B cell (primary cell): Measurements from ENCODE around the gene RPL39L. TPM values are rescaled to one million over a fixed set of nuclear protein-coding genes. Genes with fewer than 3 reads are reported as not detected.

Source experiments
- ATAC-seq: fragments of 200-7000 bp; cut with Tn5 transposase; one replicate; pipeline ENCODE4 v1.10.0; 2021; ENCODE audit warnings: low read depth, mild to moderate bottlenecking, moderate number of reproducible peaks, moderate library complexity
- CTCF ChIA-PET: fragments of 350-600 bp; sonication (Branson Sonifier 250); formaldehyde crosslinking; loops from one replicate; lab custom pipeline; 2021; ENCODE audit warnings: antibody characterized with exemption, inconsistent platforms; lab: Charles Lee
- POLR2A ChIA-PET: fragments of 350-600 bp; sonication (Branson Sonifier 250); formaldehyde crosslinking; loops from one replicate; lab custom pipeline; 2021; ENCODE audit warnings: antibody characterized with exemption; lab: Charles Lee
- DNase-seq: peaks from one replicate; pipeline ENCODE4 v3.0.0; 2013
- H2AFZ ChIP-seq: 2 replicates; pipeline ENCODE4 v1.6.1; 2012; ENCODE audit warnings: mild to moderate bottlenecking, low read depth, low read length; ENCODE audit not compliant: insufficient read depth, poor library complexity, severe bottlenecking
- H3K27ac ChIP-seq, 2 donors: 1 replicate in 1 of 2; 2 replicates in 1 of 2; pipeline ENCODE4 v1.5.1; 2012 to 2013; ENCODE audit warnings: low read length in 2 of 2, mild to moderate bottlenecking in 2 of 2, moderate library complexity in 1 of 2
- H3K27me3 ChIP-seq, 4 experiments: fragments of 200-600 bp in 1 of 4; sonication (generic) in 1 of 4; replicated peaks in 1 of 4; 1 replicate in 2 of 4; 2 replicates in 2 of 4; pipeline versions ENCODE4 v1.6.1 to v1.7.0; 2013 to 2016; ENCODE audit warnings: low read length in 3 of 4, mild to moderate bottlenecking in 2 of 4, mixed read lengths in 1 of 4, moderate library complexity in 1 of 4; ENCODE audit not compliant: insufficient read depth in 4 of 4, control insufficient read depth in 3 of 4; ENCODE audit errors: control extremely low read depth in 1 of 4
- H3K36me3 ChIP-seq, 2 experiments: replicated peaks in 1 of 2; 1 replicate in 1 of 2; 2 replicates in 1 of 2; pipeline versions ENCODE4 v1.6.1 to v1.7.1; 2013; ENCODE audit warnings: low read length in 1 of 2; ENCODE audit not compliant: insufficient read depth in 2 of 2, control insufficient read depth in 1 of 2; ENCODE audit errors: control extremely low read depth in 1 of 2, extremely low read depth in 1 of 2
- H3K4me1 ChIP-seq, 2 donors: fragments of 200-600 bp in 1 of 2; sonication (generic) in 1 of 2; 1 replicate in 1 of 2; 2 replicates in 1 of 2; pipeline versions ENCODE4 v1.5.1 to v1.6.1; 2013 to 2017; ENCODE audit warnings: low read length in 2 of 2; ENCODE audit not compliant: control insufficient read depth in 2 of 2, insufficient read depth in 2 of 2
- H3K4me2 ChIP-seq: replicated peaks from 2 replicates; pipeline ENCODE3; 2012; ENCODE audit warnings: mild to moderate bottlenecking, low read depth, low read length; ENCODE audit not compliant: poor library complexity, severe bottlenecking
- H3K4me3 ChIP-seq, 5 experiments: fragments of 200-600 bp in 1 of 5; sonication (generic) in 1 of 5; 1 replicate in 3 of 5; 2 replicates in 2 of 5; pipeline versions ENCODE4 v1.5.1 to v1.7.0; 2011 to 2016; ENCODE audit warnings: low read length in 4 of 5, mild to moderate bottlenecking in 4 of 5, low read depth in 2 of 5, control low read depth in 1 of 5, moderate library complexity in 1 of 5; ENCODE audit not compliant: insufficient read depth in 1 of 5; ENCODE audit errors: control extremely low read depth in 1 of 5, extremely low read depth in 1 of 5
- H3K79me2 ChIP-seq: fragments of 200-600 bp; sonication (generic); one replicate; pipeline ENCODE4 v1.6.0; 2016; ENCODE audit warnings: low read length; ENCODE audit not compliant: control insufficient read depth, insufficient read depth
- H3K9ac ChIP-seq: fragments of 200-600 bp; sonication (generic); 2 replicates; pipeline ENCODE4 v1.6.1; 2017; ENCODE audit warnings: mild to moderate bottlenecking, low read length, moderate library complexity
- H3K9me3 ChIP-seq, 3 donors: one replicate each; pipeline versions ENCODE4 v1.6.1 to v1.7.1; 2013; ENCODE audit warnings: low read length in 2 of 3; ENCODE audit not compliant: control insufficient read depth in 2 of 3, insufficient read depth in 1 of 3; ENCODE audit errors: control extremely low read depth in 1 of 3
- H4K20me1 ChIP-seq: 2 replicates; pipeline ENCODE4 v1.6.0; 2012; ENCODE audit warnings: mild to moderate bottlenecking, low read length; ENCODE audit not compliant: insufficient read depth, control insufficient read depth, poor library complexity, severe bottlenecking
- H3K27ac Mint-ChIP-seq: one replicate; pipeline ENCODE4 v1.8.0; 2021; ENCODE audit warnings: mixed read lengths
- H3K27me3 Mint-ChIP-seq: one replicate; pipeline ENCODE4 v1.8.0; 2021; ENCODE audit warnings: mixed read lengths
- H3K4me1 Mint-ChIP-seq: one replicate; pipeline ENCODE4 v1.8.0; 2021; ENCODE audit warnings: mixed read lengths
- H3K4me3 Mint-ChIP-seq: one replicate; pipeline ENCODE4 v1.8.0; 2021; ENCODE audit warnings: mixed read lengths
- H3K9me3 Mint-ChIP-seq: one replicate; pipeline ENCODE4 v1.8.0; 2022; ENCODE audit warnings: mixed read lengths; ENCODE audit not compliant: insufficient read depth
- EZH2 ChIP-seq: IDR thresholded peaks from 2 replicates; pipeline ENCODE4 v1.6.1; 2012; ENCODE audit warnings: borderline replicate concordance, low read depth, mild to moderate bottlenecking, moderate library complexity, low read length; ENCODE audit not compliant: insufficient read depth, poor library complexity, severe bottlenecking
- WGBS: methylation state at CpG from one replicate; pipeline ENCODE4 v1.1.5; 2013; ENCODE audit warnings: missing lambda C conversion rate; ENCODE audit not compliant: insufficient coverage; 5-methylcytosine and 5-hydroxymethylcytosine counted together
- intact Hi-C: fragments of 100-400 bp; cut with micrococcal nuclease; formaldehyde crosslinking; loops from one replicate; pipeline ENCODE4 v1.10.0; 2022
- polyA plus RNA-seq: library from polyadenylated mRNA; depleted of rRNA; stranded (reverse); fragments of >200 nt; gene quantifications from 2 replicates; pipeline ENCODE4 v1.2.3, GENCODE V29; 2012
- total RNA-seq, 2 donors: library from RNA; stranded (reverse); fragments of 120-200 nt in 1 of 2; gene quantifications; 1 replicate in 1 of 2; 2 replicates in 1 of 2; pipeline versions ENCODE4 v1.2.3 to v1.2.4, GENCODE V29; 2013 to 2022
- TF ChIP-seq, protein P1 (sequence below): fragments of 200-600 bp; IDR thresholded peaks from one replicate; pipeline ENCODE4 v1.8.0; 2022; ENCODE audit warnings: antibody characterized with exemption, mild to moderate bottlenecking

RPL39L gene
- total and polyA plus RNA-seq, 2 donors (not counting 1 experiment from before 2014, with no cell fraction given): 3.1 to 4.5 TPM

DNA sequence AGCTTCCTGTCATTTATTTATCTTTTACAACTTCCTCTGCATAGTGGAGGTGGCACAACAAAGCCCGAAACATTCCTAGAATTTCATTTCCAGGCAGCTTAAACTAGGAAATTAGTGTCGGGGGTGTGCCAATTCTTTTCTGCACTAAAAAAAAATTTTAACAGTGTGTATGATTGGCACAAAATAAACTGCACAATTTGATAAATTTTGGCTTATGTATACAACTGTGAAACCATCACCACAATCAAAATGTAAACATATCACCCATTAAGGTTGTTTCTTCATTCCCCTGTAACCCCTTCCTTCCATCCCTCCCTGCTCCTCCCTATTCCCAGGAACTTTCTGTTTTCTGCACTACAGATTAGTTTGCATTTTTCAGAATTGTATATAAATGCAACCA lies 54.7 kb downstream of the RPL39L start:
- peaks cover 0 to 3% of the 10 kb centered on the region in 2 donors for H3K4me1 ChIP-seq
- DNase-seq: no peak
- peaks cover 9% of the 10 kb centered on the region for H3K9me3 Mint-ChIP-seq
- intact Hi-C loops: no loop called here
- no peak overlapping the region for H3K4me3 ChIP-seq
- no peak overlapping the region for H3K4me3 Mint-ChIP-seq
- POLR2A ChIA-PET: no interaction called here
- TF ChIP-seq, protein P1, sequence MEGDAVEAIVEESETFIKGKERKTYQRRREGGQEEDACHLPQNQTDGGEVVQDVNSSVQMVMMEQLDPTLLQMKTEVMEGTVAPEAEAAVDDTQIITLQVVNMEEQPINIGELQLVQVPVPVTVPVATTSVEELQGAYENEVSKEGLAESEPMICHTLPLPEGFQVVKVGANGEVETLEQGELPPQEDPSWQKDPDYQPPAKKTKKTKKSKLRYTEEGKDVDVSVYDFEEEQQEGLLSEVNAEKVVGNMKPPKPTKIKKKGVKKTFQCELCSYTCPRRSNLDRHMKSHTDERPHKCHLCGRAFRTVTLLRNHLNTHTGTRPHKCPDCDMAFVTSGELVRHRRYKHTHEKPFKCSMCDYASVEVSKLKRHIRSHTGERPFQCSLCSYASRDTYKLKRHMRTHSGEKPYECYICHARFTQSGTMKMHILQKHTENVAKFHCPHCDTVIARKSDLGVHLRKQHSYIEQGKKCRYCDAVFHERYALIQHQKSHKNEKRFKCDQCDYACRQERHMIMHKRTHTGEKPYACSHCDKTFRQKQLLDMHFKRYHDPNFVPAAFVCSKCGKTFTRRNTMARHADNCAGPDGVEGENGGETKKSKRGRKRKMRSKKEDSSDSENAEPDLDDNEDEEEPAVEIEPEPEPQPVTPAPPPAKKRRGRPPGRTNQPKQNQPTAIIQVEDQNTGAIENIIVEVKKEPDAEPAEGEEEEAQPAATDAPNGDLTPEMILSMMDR: no peak
- no peak for TF ChIP-seq EZH2
- peaks cover 9 to 24% (median 13%) of the 10 kb centered on the region in 3 donors for H3K9me3 ChIP-seq
- H3K4me1 Mint-ChIP-seq: peaks cover 11% of the 10 kb centered on the region
- peaks cover 2% of the 10 kb centered on the region for H4K20me1 ChIP-seq
- no peak overlapping the region for H3K4me2 ChIP-seq
- no peak overlapping the region for H3K27ac Mint-ChIP-seq
- no peaks in the 10 kb centered on the region for H3K27me3 Mint-ChIP-seq
- no peaks in the 10 kb centered on the region for H3K27me3 ChIP-seq
- ATAC-seq: no peak
- no CpG with 5 or more reads among the region's 2 CpGs for WGBS
- no peaks in the 10 kb centered on the region for H3K36me3 ChIP-seq
- CTCF ChIA-PET: interaction anchor here (2.3 to 2.8 kb wide), 2 partner anchors 28 to 235 kb away, joined by 8 to 14 read pairs; no protein-coding TSS in a partner anchor
- no peak overlapping the region for H2AFZ ChIP-seq
- no peak overlapping the region for H3K27ac ChIP-seq
- no peaks in the 10 kb centered on the region for H3K79me2 ChIP-seq
- H3K9ac ChIP-seq: no peak overlapping the region

DNA sequence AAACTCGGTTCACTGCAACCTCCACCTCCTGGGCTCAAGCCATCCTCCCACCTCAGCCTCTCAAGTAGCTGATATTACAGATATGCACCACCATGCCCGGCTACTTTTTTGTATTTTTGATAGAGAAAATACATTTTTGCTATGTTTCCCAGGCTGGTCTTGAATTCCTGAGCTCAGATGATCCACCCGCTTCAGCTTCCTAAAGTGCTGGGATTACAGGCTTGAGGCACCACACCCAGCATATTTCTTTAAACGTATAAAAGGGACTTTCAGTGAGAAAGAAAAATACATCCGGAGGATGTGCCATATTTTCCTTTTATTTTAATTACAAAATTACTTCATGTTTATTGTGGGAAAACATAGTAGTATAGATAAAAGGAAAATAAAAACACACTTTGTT lies 55.2 kb downstream of the RPL39L start:
- POLR2A ChIA-PET: interaction anchor here (0.7 kb wide), 1 partner anchor 98 kb away, joined by 4 read pairs; no protein-coding TSS in a partner anchor
- H3K4me2 ChIP-seq: no peak overlapping the region

More for the DNA sequence above, 55.2 kb downstream of the RPL39L start:
- CTCF ChIA-PET: interaction anchor here (2.3 to 2.8 kb wide), 2 partner anchors 29 to 234 kb away, joined by 8 to 14 read pairs; no protein-coding TSS in a partner anchor
- H3K79me2 ChIP-seq: no peaks in the 10 kb centered on the region
- intact Hi-C loops: no loop called here
- no peak overlapping the region for H3K4me3 ChIP-seq
- H3K9me3 ChIP-seq: peaks cover 9 to 20% (median 13%) of the 10 kb centered on the region in 3 donors
- H3K27me3 ChIP-seq: no peaks in the 10 kb centered on the region
- H4K20me1 ChIP-seq: peaks cover 5% of the 10 kb centered on the region
- TF ChIP-seq, protein P1: no peak
- Mint-ChIP-seq H3K4me3 (no peak overlapping the region), H3K27ac (no peak overlapping the region), H3K9me3 (peaks cover 9% of the 10 kb centered on the region), H3K27me3 (no peaks in the 10 kb centered on the region), H3K4me1 (peaks cover 11% of the 10 kb centered on the region)
- peaks cover 0 to 3% of the 10 kb centered on the region in 2 experiments for H3K36me3 ChIP-seq
- no peak for ATAC-seq
- WGBS: 100% methylated on average over 1 of the region's 5 CpGs
- H3K9ac ChIP-seq: no peak overlapping the region
- no peak for DNase-seq
- H3K4me1 ChIP-seq: peaks cover 0 to 3% of the 10 kb centered on the region in 2 donors
- no peak overlapping the region for H3K27ac ChIP-seq
- no peak overlapping the region for H2AFZ ChIP-seq
